NCI-H2081 (cell line): ENCODE results near the gene PHTF2.
"Not testable (repeated sequence)": the region's sequence is repeated elsewhere in the genome, so short reads cannot be mapped to it uniquely, and the experiment has no call there.

Experiments used
- DNase-seq, 2 experiments: peaks; one replicate each; lab custom pipeline; 2025; lab: John Stamatoyannopoulos, UW

The PHTF2 gene

GRCh38 chr7:77991656-77992055, 193.1 kb downstream of the PHTF2 start:
- no peak for DNase-seq

DNA sequence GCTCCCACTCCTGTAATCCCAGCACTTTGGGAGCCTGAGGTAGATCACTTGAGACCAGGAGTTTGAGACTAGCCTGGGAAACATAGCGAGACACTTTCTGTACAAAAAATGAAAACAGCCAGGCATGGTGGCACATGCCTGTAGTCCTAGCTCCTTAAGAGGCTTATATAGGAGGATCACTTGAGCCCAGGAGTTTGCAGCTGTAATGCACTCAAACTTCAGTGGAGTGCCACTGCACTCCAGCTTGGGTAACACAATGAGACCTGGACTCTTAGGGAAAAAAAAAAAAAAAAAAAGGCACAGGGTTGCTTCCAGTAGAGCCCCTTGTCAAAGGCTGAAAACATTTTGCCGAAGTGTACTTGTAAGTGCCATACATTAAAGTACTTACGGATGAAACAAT, 195.3 kb downstream of the PHTF2 start:
- DNase-seq: no peak

DNA sequence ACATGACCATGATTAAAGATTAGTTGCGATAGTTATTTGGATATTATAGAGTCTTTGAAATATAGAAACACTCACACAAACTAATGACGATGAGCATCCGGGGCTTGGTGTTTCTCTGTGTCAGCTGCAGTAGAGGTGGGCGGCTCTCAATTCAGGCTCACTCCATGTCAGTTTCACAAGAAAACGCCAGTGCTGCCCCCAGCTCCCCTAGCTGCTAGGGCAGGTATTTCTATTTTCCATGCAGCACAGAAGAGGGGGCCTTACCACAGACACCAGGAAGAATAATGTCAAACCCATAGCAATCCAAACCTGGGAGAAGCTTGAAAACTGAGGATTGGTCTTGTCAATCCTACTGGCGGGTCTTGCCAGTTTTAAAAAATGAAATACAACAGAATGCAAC, 197.1 kb downstream of the PHTF2 start:
- no peak for DNase-seq

GRCh38 chr7:77999168-77999567, 200.6 kb downstream of the PHTF2 start:
- not testable (repeated sequence) for DNase-seq

DNA sequence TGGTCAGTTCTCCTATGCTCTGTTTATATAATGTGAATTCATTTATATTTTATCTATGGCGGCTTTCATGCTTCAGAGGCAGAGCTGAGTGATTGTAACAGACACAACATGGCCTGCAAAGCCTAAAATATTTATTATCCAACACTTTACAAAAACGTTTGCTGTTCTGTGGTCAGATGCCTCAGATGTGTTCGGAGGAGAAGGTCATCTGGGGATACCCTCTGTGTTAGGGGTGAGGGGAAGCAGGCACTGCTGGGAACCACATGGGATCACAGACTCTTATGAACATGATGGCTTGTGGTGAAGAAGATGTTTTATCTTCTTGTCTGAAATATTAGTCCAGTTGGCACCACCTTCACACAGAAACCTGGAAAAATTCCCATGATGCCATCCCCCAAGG, 203.4 kb downstream of the PHTF2 start:
- DNase-seq: no peak

- no peak for DNase-seq
Observed at GRCh38 chr7:78002715-78003114, 204.1 kb downstream of the PHTF2 start.

- no peak for DNase-seq
Observed at GRCh38 chr7:78006063-78006755, 207.6 kb downstream of the PHTF2 start.
